ENCODE data around the gene ATP4A.

The ATP4A gene

DNA sequence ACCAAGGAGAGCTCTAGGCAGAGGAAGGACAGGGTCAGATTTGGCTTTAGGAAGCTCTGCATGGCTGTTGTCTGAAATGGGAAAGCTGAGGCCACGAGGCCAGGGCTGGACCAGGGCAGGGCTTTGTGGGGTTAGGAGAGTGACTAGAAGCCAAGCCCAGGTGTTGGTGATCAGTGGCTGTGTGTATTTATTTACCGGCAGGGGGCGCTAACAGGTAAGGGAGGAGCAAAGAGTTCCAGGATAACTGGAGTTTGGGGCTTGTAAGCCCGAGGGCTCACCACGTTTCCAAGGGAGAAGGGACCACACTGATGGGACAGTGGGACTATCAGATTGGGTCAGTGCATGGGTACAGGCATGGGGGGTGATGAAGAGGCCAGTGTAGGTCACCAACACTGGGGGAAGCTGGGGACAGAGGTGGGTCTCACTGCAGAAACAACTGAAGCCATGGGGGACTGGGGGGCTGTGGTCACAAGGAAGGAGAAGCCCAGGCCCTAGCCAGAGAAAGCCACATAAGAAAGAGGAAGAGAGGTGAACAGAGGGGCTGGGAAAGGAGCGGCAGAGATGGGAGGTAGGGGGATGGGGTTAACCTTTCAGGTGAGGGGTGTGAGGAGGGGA lies 14.2 kb downstream of the ATP4A start:
- DNase-seq (peak; percentile 63), ATAC-seq (no peak)

GRCh38 chr19:35546532-35546931 lies 16.9 kb downstream of the ATP4A start:
- DNase-seq (no peak), ATAC-seq (no peak)

DNA sequence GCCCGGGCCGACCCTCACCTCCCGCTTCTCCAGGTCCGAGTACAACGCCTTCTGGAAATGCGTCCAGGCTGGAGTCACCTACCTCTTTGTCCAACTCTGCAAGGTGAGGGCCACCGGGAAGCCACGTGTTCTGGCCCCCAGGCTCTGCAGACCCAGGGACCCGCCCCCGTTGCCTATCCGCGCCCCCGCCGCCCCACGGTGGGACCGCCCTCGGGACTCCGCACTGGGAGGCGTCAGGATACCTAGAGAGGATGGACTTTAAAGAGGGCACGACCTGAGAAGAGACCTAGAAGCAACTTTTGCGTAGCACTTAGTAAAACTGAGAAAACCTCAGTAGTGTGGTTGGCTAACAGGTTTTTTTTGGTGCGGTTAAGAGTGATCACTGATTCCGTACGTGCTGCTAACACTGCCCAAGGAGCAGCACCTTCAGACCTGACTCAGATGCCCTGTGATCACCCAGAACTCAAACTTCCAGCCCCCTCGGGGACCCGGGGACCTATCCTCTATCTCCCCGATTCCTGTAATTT lies 17.5 kb downstream of the ATP4A start:
- peak; percentile 79 for DNase-seq
- ATAC-seq, result peak; percentile 81

- DNase-seq (peak; percentile 94), ATAC-seq (peak; percentile 87)
Measured at GRCh38 chr19:35545001-35545854, 18.2 kb downstream of the ATP4A start, which contains the start of gene TMEM147. Gene TMEM147, plus strand, starts transcription at chr19:35545626. Its CDS starts 114 bp downstream, at chr19:35545740.

DNA sequence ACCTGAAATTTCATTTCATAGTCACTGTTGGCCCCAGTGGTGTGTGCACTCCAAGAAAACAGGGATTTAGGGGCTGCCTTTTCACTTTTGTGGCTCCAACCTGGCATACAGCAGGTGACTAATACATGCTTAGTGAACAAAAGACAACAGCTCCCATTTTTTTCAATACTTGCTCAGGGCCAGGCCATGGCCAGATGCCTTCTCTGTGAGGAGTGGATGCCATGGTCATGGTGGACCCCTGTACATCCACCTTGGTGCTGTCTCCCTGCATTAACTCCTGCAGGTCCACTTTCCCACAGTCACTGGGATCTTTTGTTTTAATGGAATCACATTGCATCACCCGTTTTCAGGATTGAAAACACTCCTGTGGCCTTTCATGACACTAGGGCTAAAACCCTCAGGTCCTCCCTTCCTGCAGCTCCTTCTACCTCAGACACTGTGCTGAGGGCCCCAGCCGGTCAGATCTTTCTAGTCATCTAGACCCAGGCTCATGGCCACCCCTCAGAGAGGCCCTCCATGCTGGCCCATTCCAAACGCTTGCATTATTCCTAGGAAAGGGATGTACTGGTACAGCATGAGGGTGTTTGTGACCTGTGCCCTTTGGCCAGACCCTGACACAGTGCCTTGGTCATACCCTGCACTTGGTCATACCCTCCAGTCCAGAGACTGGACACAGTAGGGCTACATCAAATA lies 19.2 kb downstream of the ATP4A start:
- no peak for ATAC-seq

DNA sequence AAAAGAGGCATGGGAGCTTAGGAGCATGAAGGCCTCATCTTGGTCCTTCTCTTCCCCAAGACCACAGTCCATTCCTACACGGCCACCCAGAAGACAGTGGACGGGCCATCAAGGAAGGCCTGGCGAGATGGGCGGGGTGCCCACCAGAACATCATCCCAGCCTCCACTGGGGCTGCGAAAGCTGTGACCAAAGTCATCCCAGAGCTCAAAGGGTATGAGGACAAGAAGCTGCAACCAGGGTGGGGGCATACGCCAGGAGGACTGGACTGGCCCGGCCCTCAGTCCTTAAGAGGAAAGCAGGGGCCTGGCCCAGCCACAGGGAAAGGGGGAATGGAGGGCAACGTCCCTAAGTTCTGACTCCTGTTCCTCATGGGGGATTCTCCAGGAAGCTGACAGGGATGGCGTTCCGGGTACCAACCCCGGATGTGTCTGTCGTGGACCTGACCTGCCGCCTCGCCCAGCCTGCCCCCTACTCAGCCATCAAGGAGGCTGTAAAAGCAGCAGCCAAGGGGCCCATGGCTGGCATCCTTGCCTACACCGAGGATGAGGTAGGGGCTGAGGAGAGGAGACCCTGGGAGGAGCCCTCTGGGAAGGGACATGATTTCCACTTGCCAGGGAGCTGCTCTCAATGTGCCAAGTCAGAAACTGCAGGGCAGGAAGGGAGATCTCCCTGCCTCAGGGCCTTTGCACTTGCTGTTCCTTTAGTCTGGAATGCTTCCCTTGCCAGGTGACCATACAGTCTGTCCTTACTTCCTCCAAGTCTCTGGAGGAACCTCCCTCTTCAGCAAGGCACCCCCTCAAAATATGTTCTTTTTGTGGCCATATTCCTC lies 20.0 kb downstream of the ATP4A start:
- ATAC-seq (no peak), DNase-seq (no peak)

More for the DNA sequence above, 19.2 kb downstream of the ATP4A start:
- DNase-seq, result no peak

- DNase-seq (no peak), ATAC-seq (no peak)
Measured at GRCh38 chr19:35542209-35542608, 21.2 kb downstream of the ATP4A start.

- no peak for ATAC-seq
- DNase-seq, result no peak
Measured at GRCh38 chr19:35540356-35540927, 23.0 kb downstream of the ATP4A start.

GRCh38 chr19:35539850-35540249 lies 23.6 kb downstream of the ATP4A start:
- ATAC-seq (no peak), DNase-seq (no peak)

DNA sequence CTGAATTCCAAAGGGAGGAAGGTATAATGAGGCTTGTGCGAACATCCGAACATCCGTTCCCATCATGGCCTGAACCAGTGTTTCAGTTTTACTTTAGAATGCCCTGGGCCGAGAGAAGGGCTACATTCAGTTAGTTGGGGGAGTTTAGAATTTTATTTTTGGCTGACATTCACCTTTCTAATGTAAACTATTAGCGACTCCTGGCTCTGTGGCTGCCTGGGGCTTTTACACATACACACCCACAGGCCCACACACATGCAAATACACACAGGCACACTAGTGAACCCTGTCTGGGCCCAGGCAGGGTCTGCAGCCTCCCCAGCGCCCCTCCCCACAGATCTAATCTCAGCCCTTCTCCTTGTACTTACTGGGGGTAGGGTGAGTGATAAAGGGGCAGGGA lies 24.1 kb downstream of the ATP4A start:
- ATAC-seq (no peak), DNase-seq (no peak)

GRCh38 chr19:35534803-35535480 lies 28.5 kb downstream of the ATP4A start:
- DNase-seq (no peak), ATAC-seq (no peak)

DNA sequence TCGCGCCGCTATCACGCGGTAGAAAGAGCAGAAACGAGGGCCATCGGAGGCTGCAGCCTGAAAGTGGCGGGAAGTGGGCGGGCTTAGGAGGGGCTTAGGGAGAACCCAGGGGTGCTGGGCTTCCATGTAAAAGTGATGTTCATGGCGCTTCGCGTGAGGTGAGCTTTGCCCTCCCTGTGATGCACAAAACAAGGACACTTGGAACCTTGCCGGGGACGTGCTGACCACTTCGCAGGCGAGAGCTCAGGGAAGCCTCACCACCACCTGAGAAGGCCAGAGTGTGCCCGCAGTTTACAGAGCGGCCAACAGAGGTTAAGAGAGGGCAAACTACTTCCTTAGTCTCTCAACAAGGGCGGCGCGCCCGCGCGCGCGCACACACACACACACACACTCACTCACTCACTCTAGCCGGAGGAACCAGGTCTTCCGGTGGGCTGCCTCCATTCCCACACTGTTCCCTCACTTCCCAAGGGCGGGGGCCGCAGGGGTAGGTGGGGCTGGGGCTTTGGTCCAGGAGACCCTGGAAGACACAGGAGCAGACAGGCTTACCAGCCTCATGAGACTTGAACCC lies 29.6 kb downstream of the ATP4A start:
- ATAC-seq (peak; percentile 67), DNase-seq (peak; percentile 28)

DNA sequence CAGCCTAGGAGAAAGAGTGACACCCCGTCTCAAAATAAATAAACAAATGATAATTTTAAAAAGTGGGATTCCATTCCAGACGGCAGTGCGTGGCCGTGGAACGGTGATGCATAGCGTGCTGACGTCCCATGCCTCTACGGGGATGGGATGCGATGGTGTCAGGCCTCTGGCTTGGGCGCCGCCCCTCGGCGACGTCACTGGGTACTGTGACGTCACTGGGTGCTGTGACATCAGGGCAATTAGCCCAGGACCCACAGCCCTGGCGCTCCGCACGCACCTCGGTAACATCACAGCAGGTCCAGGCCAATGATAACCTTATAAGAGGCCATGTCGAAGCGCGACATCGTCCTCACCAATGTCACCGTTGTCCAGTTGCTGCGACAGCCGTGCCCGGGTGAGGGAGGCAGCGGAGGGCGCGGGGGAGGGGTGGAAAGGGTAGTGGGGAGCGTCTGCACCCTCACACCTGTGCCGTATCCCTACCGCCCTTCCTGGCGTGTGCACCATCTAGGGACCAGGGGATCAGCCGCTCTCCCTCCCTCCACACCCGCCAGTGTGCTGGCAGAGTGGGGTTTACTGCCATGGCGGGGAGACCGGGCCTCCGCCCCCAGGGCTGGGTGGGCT lies 30.1 kb downstream of the ATP4A start, which contains the start of gene GAPDHS:
Gene GAPDHS (plus strand): TSS at position 256 of the 621 bp plus-strand sequence. CDS start 72 bp downstream, at position 328.
- DNase-seq, result no peak
- no peak for ATAC-seq

DNA sequence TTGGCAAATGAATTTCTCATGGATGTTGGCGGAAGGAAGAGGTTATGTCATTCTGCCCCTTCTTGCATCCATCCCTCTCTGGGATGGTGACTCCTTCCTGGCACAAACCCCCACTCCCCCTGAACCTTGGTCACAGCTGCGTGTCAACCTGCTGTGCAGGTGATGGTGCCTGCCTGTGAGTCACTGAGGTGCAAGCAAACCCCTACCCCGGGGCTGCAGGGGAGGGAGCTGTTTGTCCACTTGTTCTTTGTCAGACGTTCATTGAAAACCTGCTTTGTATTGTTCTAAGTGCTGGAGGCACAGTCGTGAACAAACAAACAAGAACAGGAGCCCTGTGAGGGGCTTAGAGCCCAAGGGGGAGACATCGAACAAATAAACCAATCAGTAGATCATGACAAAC lies 32.2 kb downstream of the ATP4A start:
- DNase-seq (no peak), ATAC-seq (no peak)

GRCh38 chr19:35529241-35530218 lies 33.9 kb downstream of the ATP4A start:
- no peak for DNase-seq
- ATAC-seq, result no peak

- no peak for ATAC-seq
Measured at GRCh38 chr19:35528218-35529038, 35.0 kb downstream of the ATP4A start, which contains the start of gene SBSN. Gene SBSN, minus strand, starts transcription at chr19:35528311. Its CDS starts 30 bp downstream, at chr19:35528281.

DNA sequence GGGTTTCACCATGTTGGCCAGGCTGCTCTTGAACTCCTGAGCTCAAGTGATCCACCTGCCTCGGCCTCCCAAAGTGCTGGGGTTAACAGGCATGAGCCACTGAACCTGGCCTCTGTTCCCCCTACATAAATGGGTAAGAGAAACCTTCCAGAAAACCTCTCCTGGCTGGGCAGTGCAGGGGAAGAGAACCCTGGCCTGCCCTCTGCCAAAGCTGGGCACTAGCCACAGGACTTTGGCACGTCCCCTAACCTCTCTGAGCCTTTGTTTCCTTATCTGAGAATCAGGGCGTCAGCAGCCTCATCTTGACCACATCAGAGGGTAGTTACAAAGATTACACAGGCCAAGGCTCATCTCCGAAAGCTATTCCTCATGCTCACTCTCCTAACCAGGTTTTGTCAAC lies 37.6 kb downstream of the ATP4A start:
- DNase-seq, result no peak
- no peak for ATAC-seq

More at GRCh38 chr19:35528218-35529038, 35.0 kb downstream of the ATP4A start, which contains the start of gene SBSN:
- no peak for DNase-seq

All from stimulated activated naive CD8-positive, alpha-beta T cell treated with anti-CD3 and anti-CD28 coated beads, Interleukin-15, Interleukin-2, amounts not matched to agents 100 U/mL and 50 U/mL, for 24 hours (primary cell).